OCI-LY1 (cell line): Measurements from ENCODE around the gene B2M.
"Not testable (repeated sequence)": the region's sequence is repeated elsewhere in the genome, so short reads cannot be mapped to it uniquely, and the experiment has no call there.

Source experiments
- H2AFZ ChIP-seq: fragments of 200-600 bp; sonication (generic), shearing (Covaris generic); 2 replicates; pipeline ENCODE4 v1.6.0; 2014; ENCODE audit warnings: antibody characterized with exemption, mild to moderate bottlenecking, low read length
- H3F3A ChIP-seq: fragments of 200-600 bp; sonication (generic), shearing (Covaris generic); 2 replicates; pipeline ENCODE4 v1.6.0; 2014; ENCODE audit warnings: mild to moderate bottlenecking, antibody characterized with exemption, low read length, moderate library complexity; ENCODE audit not compliant: insufficient read depth
- H3K27ac ChIP-seq: fragments of 200-600 bp; sonication (generic); 2 replicates; pipeline ENCODE4 v1.5.1; 2014; ENCODE audit warnings: low read length, mixed run types, mild to moderate bottlenecking, low read depth; ENCODE audit not compliant: poor library complexity, severe bottlenecking
- H3K27me3 ChIP-seq: fragments of 200-600 bp; sonication (generic); 2 replicates; pipeline ENCODE4 v1.6.0; 2014; ENCODE audit warnings: antibody characterized with exemption, mild to moderate bottlenecking, low read length, moderate library complexity; ENCODE audit not compliant: insufficient read depth
- H3K36me3 ChIP-seq: fragments of 200-600 bp; sonication (generic); 2 replicates; pipeline ENCODE4 v1.6.1; 2014; ENCODE audit warnings: mild to moderate bottlenecking, antibody characterized with exemption, low read length, moderate library complexity, mixed read lengths; ENCODE audit not compliant: insufficient read depth
- H3K4me1 ChIP-seq: fragments of 200-600 bp; sonication (generic); 2 replicates; pipeline ENCODE4 v1.5.1; 2014; ENCODE audit warnings: mild to moderate bottlenecking, low read length, moderate library complexity; ENCODE audit not compliant: insufficient read depth, severe bottlenecking
- H3K4me2 ChIP-seq: fragments of 200-600 bp; sonication (generic), shearing (Covaris generic); 2 replicates; pipeline ENCODE4 v1.6.1; 2014; ENCODE audit warnings: low read length
- H3K4me3 ChIP-seq: fragments of 200-600 bp; sonication (generic); 2 replicates; pipeline ENCODE4 v1.5.1; 2014; ENCODE audit warnings: low read length, low read depth, mild to moderate bottlenecking, mixed read lengths; ENCODE audit not compliant: poor library complexity, severe bottlenecking
- H3K79me2 ChIP-seq: fragments of 200-600 bp; shearing (Covaris generic); 2 replicates; pipeline ENCODE4 v1.6.1; 2016; ENCODE audit warnings: mixed run types, low read length, mixed read lengths; ENCODE audit not compliant: insufficient read depth
- H3K9ac ChIP-seq: fragments of 200-600 bp; sonication (generic), shearing (Covaris generic); 2 replicates; pipeline ENCODE4 v1.6.1; 2014; ENCODE audit warnings: mild to moderate bottlenecking, low read length, mixed read lengths
- H3K9me2 ChIP-seq: fragments of 200-600 bp; sonication (generic), shearing (Covaris generic); 2 replicates; pipeline ENCODE4 v1.6.1; 2014; ENCODE audit warnings: low read depth, mild to moderate bottlenecking, low read length, mixed read lengths
- H3K9me3 ChIP-seq: fragments of 200-600 bp; shearing (Covaris generic); 2 replicates; pipeline ENCODE4 v1.6.1; 2014; ENCODE audit warnings: low read length, mixed read lengths
- H4K20me1 ChIP-seq: fragments of 200-600 bp; sonication (generic), shearing (Covaris generic); 2 replicates; pipeline ENCODE4 v1.6.0; 2016; ENCODE audit warnings: mild to moderate bottlenecking, low read length; ENCODE audit not compliant: insufficient read depth
- EZH2 ChIP-seq: fragments of 200-600 bp; sonication (generic), shearing (Covaris generic); IDR thresholded peaks from 2 replicates; pipeline ENCODE4 v1.8.0; 2017; ENCODE audit warnings: borderline replicate concordance, mixed run types, mild to moderate bottlenecking, antibody characterized with exemption, low read length, moderate library complexity, mixed read lengths
- TF ChIP-seq, protein P1 (sequence below): fragments of 200-600 bp; sonication (generic), shearing (Covaris generic); IDR thresholded peaks from 2 replicates; pipeline ENCODE4 v1.5.1; 2017; ENCODE audit warnings: mild to moderate bottlenecking, antibody characterized with exemption, low read length, moderate library complexity, mixed read lengths

The B2M gene

GRCh38 chr15:44690245-44690644, 21.1 kb upstream of the B2M start:
- H3K27ac ChIP-seq, H3K36me3 ChIP-seq, H2AFZ ChIP-seq, H3K9ac ChIP-seq, H3F3A ChIP-seq, H3K9me2 ChIP-seq, H3K9me3 ChIP-seq, H3K27me3 ChIP-seq, H3K79me2 ChIP-seq, H3K4me2 ChIP-seq, H4K20me1 ChIP-seq, H3K4me3 ChIP-seq, H3K4me1 ChIP-seq: not testable (repeated sequence)

- Histone ChIP-seq H3K4me2 (no peak overlapping the region), H3F3A (no peaks in the 10 kb centered on the region; the same call in 1 of the 2 replicates), H3K9me3 (no peaks in the 10 kb centered on the region), H3K79me2 (no peaks in the 10 kb centered on the region), H3K36me3 (no peaks in the 10 kb centered on the region), H3K4me1 (peaks cover 8% of the 10 kb centered on the region), H3K9me2 (no peaks in the 10 kb centered on the region), H4K20me1 (no peaks in the 10 kb centered on the region), H3K27ac (no peak overlapping the region), H3K27me3 (no peaks in the 10 kb centered on the region), H3K9ac (no peak overlapping the region), H2AFZ (no peak overlapping the region), H3K4me3 (no peak overlapping the region)
- TF ChIP-seq EZH2, result no peak
- TF ChIP-seq, protein P1, sequence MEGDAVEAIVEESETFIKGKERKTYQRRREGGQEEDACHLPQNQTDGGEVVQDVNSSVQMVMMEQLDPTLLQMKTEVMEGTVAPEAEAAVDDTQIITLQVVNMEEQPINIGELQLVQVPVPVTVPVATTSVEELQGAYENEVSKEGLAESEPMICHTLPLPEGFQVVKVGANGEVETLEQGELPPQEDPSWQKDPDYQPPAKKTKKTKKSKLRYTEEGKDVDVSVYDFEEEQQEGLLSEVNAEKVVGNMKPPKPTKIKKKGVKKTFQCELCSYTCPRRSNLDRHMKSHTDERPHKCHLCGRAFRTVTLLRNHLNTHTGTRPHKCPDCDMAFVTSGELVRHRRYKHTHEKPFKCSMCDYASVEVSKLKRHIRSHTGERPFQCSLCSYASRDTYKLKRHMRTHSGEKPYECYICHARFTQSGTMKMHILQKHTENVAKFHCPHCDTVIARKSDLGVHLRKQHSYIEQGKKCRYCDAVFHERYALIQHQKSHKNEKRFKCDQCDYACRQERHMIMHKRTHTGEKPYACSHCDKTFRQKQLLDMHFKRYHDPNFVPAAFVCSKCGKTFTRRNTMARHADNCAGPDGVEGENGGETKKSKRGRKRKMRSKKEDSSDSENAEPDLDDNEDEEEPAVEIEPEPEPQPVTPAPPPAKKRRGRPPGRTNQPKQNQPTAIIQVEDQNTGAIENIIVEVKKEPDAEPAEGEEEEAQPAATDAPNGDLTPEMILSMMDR, result no peak
Measured at GRCh38 chr15:44692659-44693058, 18.7 kb upstream of the B2M start.

DNA sequence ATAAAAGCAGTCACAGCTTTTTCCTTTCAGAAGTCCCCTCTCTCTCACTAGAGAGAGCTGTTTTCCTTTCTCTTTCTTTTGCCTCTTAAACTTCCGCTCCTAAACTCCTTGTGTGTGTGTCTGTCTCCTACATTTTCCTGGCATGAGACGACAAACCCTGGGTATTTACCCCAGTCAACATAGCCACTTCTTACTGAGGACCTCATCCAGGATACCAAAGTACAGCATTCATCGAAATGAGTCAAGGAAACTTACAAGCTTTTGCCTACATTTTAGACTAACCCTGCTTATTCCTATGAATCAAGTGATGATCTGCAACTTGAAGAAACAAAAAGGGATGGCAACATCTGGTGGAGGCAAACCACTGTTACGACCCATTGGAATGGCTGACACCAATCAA, 16.9 kb upstream of the B2M start:
- peaks cover 8% of the 10 kb centered on the region for H3K4me1 ChIP-seq
- H3K4me3 ChIP-seq, result no peak overlapping the region
- H3K27ac ChIP-seq, result no peak overlapping the region
- H3K9me3 ChIP-seq, result no peaks in the 10 kb centered on the region
- no peaks in the 10 kb centered on the region for H3K27me3 ChIP-seq
- H3K36me3 ChIP-seq, result no peaks in the 10 kb centered on the region
- H4K20me1 ChIP-seq, result no peaks in the 10 kb centered on the region
- H3K79me2 ChIP-seq, result no peaks in the 10 kb centered on the region
- H3K9ac ChIP-seq, result no peak overlapping the region
- no peaks in the 10 kb centered on the region; the same call in 1 of the 2 replicates for H3F3A ChIP-seq
- H3K4me2 ChIP-seq, result no peak overlapping the region
- H2AFZ ChIP-seq, result peak overlapping the region; percentile 96
- TF ChIP-seq EZH2, result no peak
- TF ChIP-seq, protein P1, result no peak
- H3K9me2 ChIP-seq, result no peaks in the 10 kb centered on the region

DNA sequence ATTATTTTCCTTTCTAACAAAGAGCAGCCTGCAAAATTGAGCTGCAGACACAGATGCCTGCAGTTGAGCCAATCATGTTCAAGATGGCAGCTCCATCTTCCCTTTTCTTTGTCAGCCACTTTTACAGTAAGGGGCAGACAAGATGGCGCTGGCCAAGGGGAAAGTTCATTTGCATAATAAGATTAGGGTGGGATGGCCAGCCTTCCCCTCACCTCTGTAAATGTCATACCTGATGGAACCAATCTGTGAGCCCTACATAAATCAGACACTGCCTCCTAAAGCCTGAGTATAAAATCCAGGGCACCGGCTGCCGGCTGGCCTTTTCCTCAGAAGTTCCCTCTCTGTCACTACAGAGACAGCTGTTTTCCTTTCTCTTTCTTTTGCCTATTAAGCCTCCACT, 16.0 kb upstream of the B2M start:
- Histone ChIP-seq H3K36me3 (no peaks in the 10 kb centered on the region), H2AFZ (no peak overlapping the region), H3K9me3 (no peaks in the 10 kb centered on the region), H4K20me1 (no peaks in the 10 kb centered on the region), H3K9ac (no peak overlapping the region), H3K4me1 (peaks cover 8% of the 10 kb centered on the region), H3K4me2 (no peak overlapping the region), H3K79me2 (no peaks in the 10 kb centered on the region), H3K27me3 (no peaks in the 10 kb centered on the region), H3K9me2 (no peaks in the 10 kb centered on the region), H3F3A (no peaks in the 10 kb centered on the region; the same call in 1 of the 2 replicates), H3K27ac (no peak overlapping the region), H3K4me3 (no peak overlapping the region)
- TF ChIP-seq, protein P1, result no peak
- no peak for TF ChIP-seq EZH2
